Measurements from ENCODE around the gene CCDC12. TPM values are rescaled to one million over a fixed set of nuclear protein-coding genes. Genes with fewer than 3 reads are reported as not detected.
A peak's percentile ranks its signal among the peaks of the same experiment; 100 is the strongest.

The CCDC12 gene
- total RNA-seq, 1 donor from 2014 or later = 17.9 TPM

GRCh38 chr3:46939578-46940445 is 36.7 kb downstream of the CCDC12 start:
- no peak overlapping the region for H3K27ac Mint-ChIP-seq
- no peaks in the 10 kb centered on the region for H3K9me3 Mint-ChIP-seq
- Histone ChIP-seq H3K36me3 (no peaks in the 10 kb centered on the region), H3F3A (ENCODE audit: low read depth) (no peaks in the 10 kb centered on the region), H2AFZ (replicated peaks) (no peak overlapping the region), H3K9ac (no peak overlapping the region), H3K4me3 (no peak overlapping the region), H3K4me1 (peaks cover 5% of the 10 kb centered on the region), H3K27ac (no peak overlapping the region), H3K27me3 (no peaks in the 10 kb centered on the region), H4K20me1 (ENCODE audit: low read depth) (peaks cover 68% of the 10 kb centered on the region), H3K9me3 (ENCODE audit: low read depth) (no peaks in the 10 kb centered on the region), H3K79me2 (ENCODE audit: low read depth) (peaks cover 54% of the 10 kb centered on the region), H3K4me2 (no peak overlapping the region)
- no peak overlapping the region for H3K4me3 Mint-ChIP-seq
- H3K4me1 Mint-ChIP-seq = peaks cover 24% of the 10 kb centered on the region
- DNase-seq (ENCODE audit: low spot score) = no peak
- TF ChIP-seq, protein P1, sequence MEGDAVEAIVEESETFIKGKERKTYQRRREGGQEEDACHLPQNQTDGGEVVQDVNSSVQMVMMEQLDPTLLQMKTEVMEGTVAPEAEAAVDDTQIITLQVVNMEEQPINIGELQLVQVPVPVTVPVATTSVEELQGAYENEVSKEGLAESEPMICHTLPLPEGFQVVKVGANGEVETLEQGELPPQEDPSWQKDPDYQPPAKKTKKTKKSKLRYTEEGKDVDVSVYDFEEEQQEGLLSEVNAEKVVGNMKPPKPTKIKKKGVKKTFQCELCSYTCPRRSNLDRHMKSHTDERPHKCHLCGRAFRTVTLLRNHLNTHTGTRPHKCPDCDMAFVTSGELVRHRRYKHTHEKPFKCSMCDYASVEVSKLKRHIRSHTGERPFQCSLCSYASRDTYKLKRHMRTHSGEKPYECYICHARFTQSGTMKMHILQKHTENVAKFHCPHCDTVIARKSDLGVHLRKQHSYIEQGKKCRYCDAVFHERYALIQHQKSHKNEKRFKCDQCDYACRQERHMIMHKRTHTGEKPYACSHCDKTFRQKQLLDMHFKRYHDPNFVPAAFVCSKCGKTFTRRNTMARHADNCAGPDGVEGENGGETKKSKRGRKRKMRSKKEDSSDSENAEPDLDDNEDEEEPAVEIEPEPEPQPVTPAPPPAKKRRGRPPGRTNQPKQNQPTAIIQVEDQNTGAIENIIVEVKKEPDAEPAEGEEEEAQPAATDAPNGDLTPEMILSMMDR (IDR thresholded peaks at IDR 0.05) = no peak
- TF ChIP-seq EZH2phosphoT487 (IDR thresholded peaks at IDR 0.05) (no peak), EZH2 (IDR thresholded peaks at IDR 0.05) (no peak)
- H3K27me3 Mint-ChIP-seq (ENCODE audit: insufficient read depth, low read depth) = peaks cover 5% of the 10 kb centered on the region
- peaks cover 23% of the 10 kb centered on the region for H3K36me3 Mint-ChIP-seq

GRCh38 chr3:46938118-46938517 is 38.4 kb downstream of the CCDC12 start:
- H3K79me2 ChIP-seq (ENCODE audit: low read depth) = peaks cover 54% of the 10 kb centered on the region
- Mint-ChIP-seq H3K36me3 (peaks cover 23% of the 10 kb centered on the region), H3K27ac (no peak overlapping the region), H3K27me3 (ENCODE audit: insufficient read depth, low read depth) (no peaks in the 10 kb centered on the region), H3K4me1 (peaks cover 22% of the 10 kb centered on the region), H3K4me3 (no peak overlapping the region), H3K9me3 (no peaks in the 10 kb centered on the region)
- TF ChIP-seq EZH2 (IDR thresholded peaks at IDR 0.05) (no peak), EZH2phosphoT487 (IDR thresholded peaks at IDR 0.05) (no peak)
- TF ChIP-seq, protein P1 (IDR thresholded peaks at IDR 0.05) = no peak
- H3K4me1 ChIP-seq = no peaks in the 10 kb centered on the region
- no peak overlapping the region for H2AFZ ChIP-seq (replicated peaks)
- no peaks in the 10 kb centered on the region for H3F3A ChIP-seq (ENCODE audit: low read depth)
- H3K4me2 ChIP-seq = no peak overlapping the region
- H3K36me3 ChIP-seq = no peaks in the 10 kb centered on the region
- H4K20me1 ChIP-seq (ENCODE audit: low read depth) = peaks cover 57% of the 10 kb centered on the region
- H3K9ac ChIP-seq = no peak overlapping the region
- H3K4me3 ChIP-seq = no peak overlapping the region
- H3K27me3 ChIP-seq = no peaks in the 10 kb centered on the region
- no peak for DNase-seq (ENCODE audit: low spot score)
- no peak overlapping the region for H3K27ac ChIP-seq
- H3K9me3 ChIP-seq (ENCODE audit: low read depth) = no peaks in the 10 kb centered on the region

- peaks cover 20% of the 10 kb centered on the region for H3K4me1 Mint-ChIP-seq
- Histone ChIP-seq H2AFZ (replicated peaks) (no peak overlapping the region), H3K79me2 (ENCODE audit: low read depth) (peaks cover 53% of the 10 kb centered on the region), H3K4me1 (no peaks in the 10 kb centered on the region), H3F3A (ENCODE audit: low read depth) (no peaks in the 10 kb centered on the region), H3K27me3 (no peaks in the 10 kb centered on the region), H4K20me1 (ENCODE audit: low read depth) (peaks cover 57% of the 10 kb centered on the region), H3K4me3 (no peak overlapping the region), H3K4me2 (no peak overlapping the region), H3K9me3 (ENCODE audit: low read depth) (no peaks in the 10 kb centered on the region), H3K9ac (no peak overlapping the region), H3K27ac (no peak overlapping the region), H3K36me3 (no peaks in the 10 kb centered on the region)
- no peak overlapping the region for H3K4me3 Mint-ChIP-seq
- no peak for TF ChIP-seq EZH2phosphoT487 (IDR thresholded peaks at IDR 0.05)
- no peak for TF ChIP-seq EZH2 (IDR thresholded peaks at IDR 0.05)
- TF ChIP-seq, protein P1 (IDR thresholded peaks at IDR 0.05) = no peak
- peak overlapping the region; percentile 27 for H3K27ac Mint-ChIP-seq
- H3K27me3 Mint-ChIP-seq (ENCODE audit: insufficient read depth, low read depth) = no peaks in the 10 kb centered on the region
- H3K36me3 Mint-ChIP-seq = peaks cover 23% of the 10 kb centered on the region
- H3K9me3 Mint-ChIP-seq = no peaks in the 10 kb centered on the region
- DNase-seq (ENCODE audit: low spot score) = no peak
These were observed 39.8 kb downstream of the CCDC12 start for GRCh38 chr3:46936733-46937250.
